Memory B cell (primary cell): ENCODE results near the gene MYEOV.

Experiments
- ATAC-seq: fragments of 150-1000 bp; cut with Tn5 transposase; 2 replicates; pipeline ENCODE4 v1.10.0; 2021; ENCODE audit warnings: low read depth, mild to moderate bottlenecking, moderate library complexity
- DNase-seq, 2 donors: peaks; one replicate each; pipeline ENCODE4 v3.0.0; 2022; ENCODE audit warnings: low spot score in 2 of 2
- H3K27ac Mint-ChIP-seq: one replicate; pipeline ENCODE4 v1.8.0; 2022; ENCODE audit warnings: mild to moderate bottlenecking, moderate library complexity, mixed read lengths
- H3K27me3 Mint-ChIP-seq: one replicate; pipeline ENCODE4 v1.8.0; 2022; ENCODE audit warnings: mixed read lengths
- H3K36me3 Mint-ChIP-seq: one replicate; pipeline ENCODE4 v1.8.0; 2022; ENCODE audit warnings: mild to moderate bottlenecking, mixed read lengths
- H3K4me1 Mint-ChIP-seq: one replicate; pipeline ENCODE4 v1.8.0; 2022; ENCODE audit warnings: mixed read lengths
- H3K4me3 Mint-ChIP-seq: one replicate; pipeline ENCODE4 v1.8.0; 2022; ENCODE audit warnings: mild to moderate bottlenecking, moderate library complexity, mixed read lengths
- H3K9me3 Mint-ChIP-seq: one replicate; pipeline ENCODE4 v1.8.0; 2022; ENCODE audit warnings: mixed read lengths

Gene MYEOV

DNA sequence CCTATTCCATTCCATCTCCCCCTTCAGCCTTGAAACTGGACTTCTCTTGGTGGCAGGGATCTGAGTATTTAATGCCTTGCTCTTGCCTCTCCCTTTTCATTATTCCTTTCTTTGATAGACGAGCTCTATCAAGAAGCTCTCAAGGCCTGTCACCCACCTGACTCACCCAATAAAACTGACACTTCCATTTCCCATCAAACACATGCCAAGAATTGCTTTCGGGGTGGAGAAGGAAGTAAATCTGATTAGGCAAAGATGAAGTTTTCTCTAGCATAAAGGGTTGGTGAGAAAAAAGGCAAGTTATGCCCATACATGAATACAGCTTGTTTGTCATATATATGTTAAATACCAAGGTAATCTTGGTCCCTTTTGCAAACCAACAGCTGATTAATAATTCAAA, 34.9 kb upstream of the MYEOV start:
- DNase-seq (no peak), ATAC-seq (no peak)
- H3K27ac Mint-ChIP-seq, result no peak overlapping the region
- H3K4me1 Mint-ChIP-seq, result peaks cover 10% of the 10 kb centered on the region
- peaks cover 10% of the 10 kb centered on the region for H3K9me3 Mint-ChIP-seq
- peaks cover 7% of the 10 kb centered on the region for H3K36me3 Mint-ChIP-seq
- no peak overlapping the region for H3K4me3 Mint-ChIP-seq
- peaks cover 18% of the 10 kb centered on the region for H3K27me3 Mint-ChIP-seq

DNA sequence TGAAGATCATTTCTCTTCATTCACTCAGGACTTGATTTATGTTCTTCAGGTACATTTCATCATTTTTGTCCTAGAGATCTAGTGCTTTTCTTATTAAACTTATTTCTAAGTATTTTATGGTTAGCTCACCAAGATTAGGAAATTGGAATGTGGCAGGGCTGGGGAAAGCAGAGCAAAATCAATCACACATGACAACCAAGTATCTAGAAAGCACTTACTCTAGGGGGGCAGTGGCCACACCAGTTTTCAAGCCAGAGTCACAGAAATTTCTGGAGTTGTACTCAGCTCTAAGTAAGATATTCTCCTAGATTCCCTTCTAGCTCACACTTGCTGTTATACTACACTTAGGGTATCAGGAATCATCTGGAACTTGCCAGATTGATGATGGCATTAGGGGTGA, 33.3 kb upstream of the MYEOV start:
- DNase-seq (no peak), ATAC-seq (no peak)
- Mint-ChIP-seq H3K27ac (no peak overlapping the region), H3K9me3 (peaks cover 10% of the 10 kb centered on the region), H3K4me3 (no peak overlapping the region), H3K4me1 (peaks cover 10% of the 10 kb centered on the region), H3K27me3 (peaks cover 15% of the 10 kb centered on the region), H3K36me3 (peaks cover 7% of the 10 kb centered on the region)

DNA sequence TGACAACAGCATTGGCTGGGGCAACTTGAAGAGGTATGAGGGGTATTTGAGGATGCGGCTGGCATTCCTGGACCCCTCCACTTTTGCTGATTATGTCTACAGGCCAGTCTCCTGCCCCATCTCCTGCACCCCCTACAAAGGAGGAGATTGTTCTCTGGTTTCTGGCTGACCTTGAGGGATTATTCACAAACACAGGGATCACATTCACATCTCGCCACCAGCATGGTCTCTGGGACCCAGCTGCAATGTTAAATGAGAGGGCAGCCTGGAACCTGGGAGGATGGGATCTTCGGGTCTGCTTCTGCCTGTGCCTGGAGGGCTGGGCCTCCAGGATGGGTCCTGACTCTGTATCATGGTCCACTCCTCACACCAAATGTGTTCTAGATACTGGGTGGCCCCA, 32.8 kb upstream of the MYEOV start:
- H3K9me3 Mint-ChIP-seq, result peaks cover 8% of the 10 kb centered on the region
- H3K4me1 Mint-ChIP-seq, result peaks cover 10% of the 10 kb centered on the region
- ATAC-seq, result no peak
- no peak for DNase-seq
- H3K27ac Mint-ChIP-seq, result no peak overlapping the region
- peaks cover 5% of the 10 kb centered on the region for H3K36me3 Mint-ChIP-seq
- H3K27me3 Mint-ChIP-seq, result peaks cover 15% of the 10 kb centered on the region
- no peak overlapping the region for H3K4me3 Mint-ChIP-seq

DNA sequence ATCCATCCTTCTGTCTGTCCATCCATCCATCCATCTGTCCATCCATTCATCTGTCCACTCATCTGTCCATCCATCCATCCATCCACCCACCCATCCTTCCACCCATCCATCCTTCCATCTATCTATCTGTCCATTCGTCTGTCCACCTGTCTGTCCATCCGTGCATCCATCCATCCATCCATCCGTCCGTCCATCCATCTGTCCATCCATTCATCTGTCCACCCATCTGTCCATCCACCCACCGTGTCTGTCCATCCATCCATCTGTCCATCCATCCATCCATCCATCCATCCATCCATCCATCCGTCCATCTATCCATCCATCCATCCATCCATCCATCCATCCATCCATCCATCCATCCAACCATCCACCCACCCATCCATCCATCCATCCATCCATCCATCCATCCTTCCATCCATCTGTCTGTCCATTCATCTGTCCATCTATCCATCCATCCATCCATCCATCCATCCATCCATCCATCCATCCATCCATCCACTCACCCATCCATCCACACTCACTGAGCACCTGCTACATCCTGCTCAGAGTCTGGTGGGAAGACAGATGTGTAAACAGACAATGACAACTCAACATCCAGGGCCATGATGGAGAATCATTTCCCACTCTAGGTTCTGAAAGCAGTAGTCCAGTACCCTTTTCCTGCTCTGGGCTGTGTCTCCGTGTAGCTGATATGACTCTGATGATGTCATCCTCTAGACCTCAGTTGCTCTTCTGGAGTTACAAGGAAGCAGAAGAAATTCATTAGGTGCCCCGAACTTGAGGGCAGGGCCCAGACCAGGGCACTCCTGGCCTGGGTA, 30.8 kb upstream of the MYEOV start:
- H3K27me3 Mint-ChIP-seq, result peaks cover 21% of the 10 kb centered on the region
- peaks cover 5% of the 10 kb centered on the region for H3K36me3 Mint-ChIP-seq
- peaks cover 10% of the 10 kb centered on the region for H3K4me1 Mint-ChIP-seq
- peaks cover 7% of the 10 kb centered on the region for H3K9me3 Mint-ChIP-seq
- ATAC-seq, result no peak
- H3K27ac Mint-ChIP-seq, result no peak overlapping the region
- H3K4me3 Mint-ChIP-seq, result no peak overlapping the region
- no peak for DNase-seq

DNA sequence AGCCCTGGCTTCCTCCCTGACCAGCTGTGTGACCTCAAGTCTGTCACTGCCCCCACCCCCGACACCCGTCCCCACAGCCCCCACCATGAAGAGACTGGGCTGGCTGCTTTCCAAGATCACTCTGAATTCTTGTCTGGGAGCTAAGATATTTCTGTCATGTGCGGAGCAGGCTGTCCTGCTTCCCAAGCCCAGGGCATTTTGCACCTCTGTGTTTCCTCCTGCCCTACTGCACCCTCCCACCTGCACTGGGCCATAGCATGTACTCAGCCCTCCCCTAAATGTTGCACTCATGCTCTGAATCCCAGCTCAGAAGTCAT, 30.3 kb upstream of the MYEOV start:
- Mint-ChIP-seq H3K4me1 (peaks cover 10% of the 10 kb centered on the region), H3K27me3 (peaks cover 21% of the 10 kb centered on the region)
- ATAC-seq, result no peak

DNA sequence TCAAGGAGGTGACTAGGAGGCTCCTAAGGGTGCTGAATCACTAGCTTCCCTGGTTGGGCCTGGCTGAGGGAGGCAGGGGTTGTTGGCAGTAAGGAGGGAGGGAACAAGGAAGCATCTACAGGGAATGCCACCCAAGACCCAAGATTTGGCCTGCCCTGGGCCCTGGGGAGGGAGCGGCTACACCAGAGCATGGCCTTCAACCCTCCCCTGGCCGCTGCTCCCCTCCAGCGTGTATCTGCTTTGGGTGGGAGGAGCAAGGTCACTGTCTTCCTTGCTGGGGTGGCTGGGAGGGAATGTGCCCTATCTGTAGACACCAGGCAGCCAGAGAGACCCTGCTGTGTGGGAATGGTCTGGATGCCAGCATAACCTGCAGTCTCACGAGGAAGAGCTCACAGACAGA, 29.5 kb upstream of the MYEOV start:
- peaks cover 21% of the 10 kb centered on the region for H3K27me3 Mint-ChIP-seq
- H3K27ac Mint-ChIP-seq, result no peak overlapping the region
- peaks cover 10% of the 10 kb centered on the region for H3K4me1 Mint-ChIP-seq
- ATAC-seq, result no peak
- no peak for DNase-seq
- H3K9me3 Mint-ChIP-seq, result peaks cover 7% of the 10 kb centered on the region
- no peak overlapping the region for H3K4me3 Mint-ChIP-seq
- peaks cover 5% of the 10 kb centered on the region for H3K36me3 Mint-ChIP-seq

More for the DNA sequence above, 30.3 kb upstream of the MYEOV start:
- Mint-ChIP-seq H3K36me3 (peaks cover 5% of the 10 kb centered on the region), H3K4me3 (no peak overlapping the region), H3K9me3 (peaks cover 7% of the 10 kb centered on the region), H3K27ac (no peak overlapping the region)
- DNase-seq, result no peak

DNA sequence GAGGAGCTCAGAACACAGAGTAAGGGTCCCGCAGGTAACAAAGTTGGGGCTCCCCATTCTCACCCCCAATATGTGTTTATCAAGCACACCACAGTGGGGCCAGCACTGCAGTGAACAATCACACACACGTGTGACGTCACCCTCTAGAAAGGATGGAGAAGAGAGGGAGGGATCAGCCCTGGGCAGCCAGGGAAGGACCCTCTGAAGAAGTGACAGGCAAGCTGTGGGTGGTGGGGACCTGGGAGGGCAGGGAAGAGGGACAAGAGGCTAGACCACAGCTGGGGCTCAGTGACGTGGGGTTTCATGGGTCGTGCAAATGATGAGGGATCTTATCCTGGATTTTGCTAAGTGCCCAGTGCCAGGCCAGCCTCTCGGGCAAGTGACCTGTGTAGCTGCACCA, 28.7 kb upstream of the MYEOV start:
- Mint-ChIP-seq H3K4me3 (no peak overlapping the region), H3K27me3 (peaks cover 21% of the 10 kb centered on the region), H3K4me1 (peaks cover 10% of the 10 kb centered on the region), H3K9me3 (peaks cover 7% of the 10 kb centered on the region), H3K27ac (no peak overlapping the region), H3K36me3 (peaks cover 5% of the 10 kb centered on the region)
- no peak for ATAC-seq
- DNase-seq, result no peak

DNA sequence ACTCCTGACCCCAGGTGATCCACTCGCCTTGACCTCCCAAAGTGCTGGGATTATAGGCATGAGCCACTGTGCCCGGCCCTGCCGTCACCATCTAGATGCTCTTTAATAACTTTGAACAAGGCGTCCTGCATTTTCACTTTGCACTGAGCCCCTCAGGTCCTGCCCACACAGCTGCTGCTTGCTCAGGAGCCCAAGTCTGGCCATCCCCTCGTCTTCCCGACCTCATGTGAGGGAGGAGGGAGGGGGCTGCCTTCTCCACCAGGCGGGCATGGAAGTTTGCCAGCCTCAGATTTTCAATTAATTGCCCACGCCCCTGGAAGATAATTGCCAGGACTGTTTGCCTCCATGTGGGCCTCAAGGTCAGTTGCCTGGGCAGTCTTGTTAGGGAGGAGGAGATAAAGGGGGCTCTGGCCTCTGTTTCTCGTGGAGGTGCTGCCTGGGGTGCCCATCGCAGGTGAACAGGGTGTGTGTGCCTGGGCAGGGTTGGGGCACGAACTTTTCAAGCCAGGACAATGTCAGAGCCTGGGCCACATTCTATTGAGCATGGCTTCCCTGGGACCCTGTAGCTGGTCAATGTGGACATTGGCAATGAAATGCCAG, 27.9 kb upstream of the MYEOV start:
- peaks cover 10% of the 10 kb centered on the region for H3K4me1 Mint-ChIP-seq
- H3K36me3 Mint-ChIP-seq, result peaks cover 5% of the 10 kb centered on the region
- ATAC-seq (no peak), DNase-seq (no peak)
- H3K9me3 Mint-ChIP-seq, result peaks cover 7% of the 10 kb centered on the region
- H3K4me3 Mint-ChIP-seq, result no peak overlapping the region
- H3K27me3 Mint-ChIP-seq, result peaks cover 21% of the 10 kb centered on the region
- H3K27ac Mint-ChIP-seq, result no peak overlapping the region

DNA sequence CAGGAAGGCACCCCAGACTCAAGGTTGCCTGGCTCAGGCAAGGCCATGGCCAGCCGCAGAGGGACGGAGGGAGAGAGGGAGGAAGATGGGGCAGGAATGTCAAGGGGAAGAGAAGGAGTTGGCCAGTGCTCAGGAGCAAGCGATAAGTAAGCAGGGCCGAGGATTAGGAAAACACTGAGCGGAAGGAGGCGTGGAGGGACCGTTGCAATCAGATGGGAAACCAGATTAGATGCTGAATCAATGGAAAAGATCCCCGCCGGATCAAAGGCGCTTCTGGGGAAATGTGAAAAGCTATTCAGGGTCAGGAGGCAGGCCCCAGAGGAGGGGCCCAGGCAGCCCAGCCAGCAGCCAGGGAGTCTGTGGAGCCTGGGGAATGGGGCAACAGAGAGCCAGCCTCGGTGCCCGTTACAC, 26.6 kb upstream of the MYEOV start:
- ATAC-seq (no peak), DNase-seq (no peak)
- H3K36me3 Mint-ChIP-seq, result peaks cover 7% of the 10 kb centered on the region
- no peak overlapping the region for H3K4me3 Mint-ChIP-seq
- no peak overlapping the region for H3K27ac Mint-ChIP-seq
- H3K9me3 Mint-ChIP-seq, result peaks cover 12% of the 10 kb centered on the region
- H3K27me3 Mint-ChIP-seq, result peaks cover 26% of the 10 kb centered on the region
- peaks cover 13% of the 10 kb centered on the region for H3K4me1 Mint-ChIP-seq

DNA sequence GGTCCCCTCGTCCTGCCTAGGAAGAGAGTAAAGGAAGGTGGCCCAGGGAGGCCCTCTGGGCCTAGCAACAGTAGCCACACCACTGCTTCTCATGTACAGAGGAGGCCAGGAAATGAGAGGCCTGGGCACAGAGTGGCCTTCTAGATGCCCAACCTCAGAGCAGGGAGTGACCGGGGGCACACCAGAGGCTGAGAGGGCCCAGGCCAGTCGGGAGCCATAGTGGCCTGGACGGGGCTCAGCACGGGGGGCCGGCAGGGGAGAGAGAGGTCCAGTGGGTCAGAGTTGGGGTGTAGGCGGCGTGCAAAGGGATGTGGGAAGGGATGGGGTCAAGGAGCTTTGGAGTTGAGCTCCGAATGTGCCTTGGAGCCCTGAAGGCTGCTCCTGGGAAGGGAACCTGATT, 25.0 kb upstream of the MYEOV start:
- ATAC-seq (no peak), DNase-seq (no peak)
- peaks cover 5% of the 10 kb centered on the region for H3K9me3 Mint-ChIP-seq
- H3K36me3 Mint-ChIP-seq, result peaks cover 2% of the 10 kb centered on the region
- H3K4me3 Mint-ChIP-seq, result no peak overlapping the region
- H3K4me1 Mint-ChIP-seq, result peaks cover 3% of the 10 kb centered on the region
- peaks cover 15% of the 10 kb centered on the region for H3K27me3 Mint-ChIP-seq
- H3K27ac Mint-ChIP-seq, result no peak overlapping the region

DNA sequence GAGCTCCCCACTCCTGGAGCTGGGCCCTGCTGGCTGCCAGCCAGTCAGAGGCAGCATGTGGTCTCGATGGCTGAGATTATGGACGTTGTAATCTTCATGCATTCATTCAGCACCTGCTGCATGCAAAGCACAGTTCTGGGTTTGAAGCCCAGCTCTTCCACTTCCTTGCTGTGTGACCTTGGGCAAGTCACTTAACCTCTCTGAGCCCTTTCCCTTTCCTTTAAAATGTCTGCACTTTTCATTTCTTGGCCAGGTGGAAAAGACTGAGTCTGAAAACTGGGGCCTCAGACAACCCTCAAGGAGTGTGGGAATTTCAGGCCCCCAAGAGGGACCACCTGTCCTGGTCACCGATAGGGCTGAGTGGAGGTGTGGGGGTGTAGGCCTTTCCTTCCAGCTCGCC, 24.6 kb upstream of the MYEOV start:
- H3K9me3 Mint-ChIP-seq, result peaks cover 5% of the 10 kb centered on the region
- H3K36me3 Mint-ChIP-seq, result peaks cover 2% of the 10 kb centered on the region
- peaks cover 3% of the 10 kb centered on the region for H3K4me1 Mint-ChIP-seq
- ATAC-seq (no peak), DNase-seq (no peak)
- no peak overlapping the region for H3K4me3 Mint-ChIP-seq
- peaks cover 13% of the 10 kb centered on the region for H3K27me3 Mint-ChIP-seq
- no peak overlapping the region for H3K27ac Mint-ChIP-seq

DNA sequence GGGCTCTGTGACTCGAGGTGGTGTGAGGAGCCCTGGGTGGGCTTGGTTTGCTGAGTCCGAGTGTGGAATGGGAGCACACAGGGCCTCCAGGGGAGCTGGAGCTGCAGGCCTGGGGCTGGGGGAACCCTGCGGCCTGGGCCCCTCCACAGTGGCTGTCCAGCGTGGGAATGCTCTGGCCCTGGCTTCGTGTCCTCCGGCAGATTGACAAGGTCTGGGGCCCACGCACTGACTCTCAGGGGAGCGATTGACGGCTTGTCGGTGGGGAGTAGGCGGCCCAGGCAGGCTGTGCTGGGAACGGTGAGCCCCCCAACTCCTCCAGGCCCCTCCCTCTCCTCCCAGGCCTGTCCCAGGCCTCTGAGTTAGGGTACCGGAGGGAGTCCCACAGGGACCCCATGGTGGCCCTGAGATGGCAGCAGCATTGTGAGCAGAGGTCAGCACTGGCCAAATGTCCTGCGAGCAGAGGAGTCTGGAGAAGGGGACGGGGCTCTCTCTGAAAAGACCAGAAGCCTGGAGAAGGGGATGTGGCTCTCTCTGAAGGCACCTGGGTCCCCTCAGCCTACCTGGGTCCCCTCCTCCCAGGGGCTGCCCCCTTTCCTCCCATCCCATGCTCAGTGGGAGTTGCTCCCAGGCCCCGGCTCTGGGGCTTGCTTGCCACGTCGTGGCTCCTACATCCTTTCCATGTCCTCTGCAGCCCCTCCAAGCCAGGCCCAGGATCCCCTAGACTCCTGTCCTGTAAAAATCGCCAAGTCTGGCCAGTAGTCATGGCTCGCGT, 23.8 kb upstream of the MYEOV start:
- Mint-ChIP-seq H3K4me3 (no peak overlapping the region), H3K4me1 (peaks cover 4% of the 10 kb centered on the region), H3K27me3 (peaks cover 14% of the 10 kb centered on the region), H3K27ac (no peak overlapping the region), H3K9me3 (peaks cover 5% of the 10 kb centered on the region), H3K36me3 (peaks cover 2% of the 10 kb centered on the region)
- DNase-seq (no peak), ATAC-seq (no peak)

DNA sequence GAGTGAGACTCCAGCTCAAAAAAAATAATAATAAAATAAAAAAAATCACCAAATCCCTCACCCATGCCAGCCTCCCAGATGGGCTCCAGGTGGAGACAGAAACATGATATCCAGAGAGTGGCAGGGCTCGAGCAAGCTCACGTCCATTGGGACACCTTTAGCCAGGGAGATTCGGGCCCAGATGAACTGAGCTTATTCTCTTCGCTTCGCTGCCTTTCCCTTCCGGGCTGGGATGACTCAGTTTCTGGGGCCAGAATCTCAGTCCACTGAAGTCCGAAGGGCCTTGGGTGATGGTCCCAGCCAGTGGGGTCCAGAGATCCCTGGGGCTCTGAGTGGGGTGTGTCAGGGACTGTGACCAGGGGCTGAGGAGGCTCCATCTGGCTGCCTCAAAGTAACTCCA, 23.0 kb upstream of the MYEOV start:
- peaks cover 14% of the 10 kb centered on the region for H3K27me3 Mint-ChIP-seq
- H3K9me3 Mint-ChIP-seq, result peaks cover 5% of the 10 kb centered on the region
- H3K27ac Mint-ChIP-seq, result no peak overlapping the region
- H3K4me1 Mint-ChIP-seq, result peaks cover 6% of the 10 kb centered on the region
- no peak overlapping the region for H3K4me3 Mint-ChIP-seq
- DNase-seq, result no peak
- H3K36me3 Mint-ChIP-seq, result peaks cover 2% of the 10 kb centered on the region
- ATAC-seq, result no peak

DNA sequence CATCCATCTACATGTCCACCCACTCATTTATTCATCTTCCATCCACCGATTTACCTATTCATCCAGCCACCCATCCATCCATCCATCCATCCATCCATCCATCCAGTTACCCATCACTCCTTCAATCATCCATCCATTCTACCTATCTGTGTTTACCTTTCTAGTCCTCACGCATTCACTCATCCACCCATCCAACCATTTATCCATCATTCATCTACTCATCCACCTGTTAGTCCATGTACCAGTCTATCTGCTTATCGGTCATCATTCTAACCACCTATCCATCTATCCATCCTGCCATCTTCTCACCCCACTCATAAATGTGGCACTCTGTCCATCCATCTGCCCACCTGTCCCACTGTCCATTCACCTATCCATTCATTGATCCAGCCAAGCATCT, 21.9 kb upstream of the MYEOV start:
- Mint-ChIP-seq H3K27me3 (peaks cover 13% of the 10 kb centered on the region), H3K36me3 (peaks cover 2% of the 10 kb centered on the region), H3K9me3 (peaks cover 5% of the 10 kb centered on the region), H3K4me3 (no peak overlapping the region), H3K4me1 (peaks cover 6% of the 10 kb centered on the region), H3K27ac (no peak overlapping the region)
- no peak for DNase-seq
- no peak for ATAC-seq
